Erythroblast (primary cell): Measurements from ENCODE around the gene HDAC4.

Experiments
- GATA1 ChIP-seq: IDR thresholded peaks from 2 replicates; pipeline ENCODE4 v1.6.1; 2011; ENCODE audit warnings: low read depth, mild to moderate bottlenecking, control low read depth, low read length, moderate library complexity
- POLR2A ChIP-seq: IDR thresholded peaks from 2 replicates; pipeline ENCODE4 v1.6.1; 2011; ENCODE audit warnings: mild to moderate bottlenecking, low read length

DNA sequence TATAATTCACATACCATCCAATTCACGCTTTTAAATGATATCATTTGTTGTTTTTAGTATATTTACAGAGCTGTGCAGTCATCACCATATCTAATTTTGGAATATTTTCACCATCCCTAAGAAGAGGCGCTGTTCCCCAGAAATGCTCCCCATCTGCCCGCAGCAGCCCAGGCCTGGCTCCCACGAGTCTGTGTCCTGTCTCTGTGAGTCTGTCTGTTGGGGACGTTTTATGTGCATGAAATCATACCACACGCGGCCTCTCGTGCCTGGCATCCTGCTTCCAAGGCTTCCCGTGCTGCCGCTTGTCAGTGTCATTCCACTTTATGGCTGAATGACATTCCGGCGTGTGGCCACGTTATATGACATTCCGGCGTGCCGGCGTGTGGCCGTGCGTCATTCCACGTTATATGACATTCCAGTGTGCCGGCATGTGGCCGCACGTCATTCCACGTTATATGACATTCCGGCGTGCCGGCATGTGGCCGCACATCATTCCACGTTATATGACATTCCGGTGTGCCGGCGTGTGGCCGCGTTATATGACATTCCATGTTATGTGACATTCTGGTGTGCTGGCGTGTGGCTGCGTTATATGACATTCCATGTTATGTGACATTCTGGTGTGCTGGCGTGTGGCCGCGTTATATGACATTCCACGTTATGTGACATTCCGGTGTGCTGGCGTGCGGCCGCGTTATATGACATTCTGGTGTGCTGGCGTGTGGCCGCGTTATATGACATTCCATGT lies 276.5 kb downstream of the HDAC4 start:
- TF ChIP-seq POLR2A (no peak), GATA1 (no peak)
